ENCODE measurements around the gene POR. TPM values are rescaled to one million over a fixed set of nuclear protein-coding genes. Genes with fewer than 3 reads are reported as not detected.
A peak's percentile ranks its signal among the peaks of the same experiment; 100 is the strongest.
"Not testable (repeated sequence)": the region's sequence is repeated elsewhere in the genome, so short reads cannot be mapped to it uniquely, and the experiment has no call there.

POR gene
- total RNA-seq, 1 experiment from 2014 or later: 151 TPM

- Mint-ChIP-seq H3K27ac (no peak overlapping the region), H3K9me3 (no peaks in the 10 kb centered on the region), H3K4me1 (peaks cover 28% of the 10 kb centered on the region), H3K27me3 (ENCODE audit: low read depth) (no peaks in the 10 kb centered on the region), H3K4me3 (no peak overlapping the region), H3K36me3 (peaks cover 57% of the 10 kb centered on the region)
- ChIA-PET POLR2A (no interaction called here), CTCF (no interaction called here)
- TF ChIP-seq E2F4 (CRISPR knock-in tag; IDR thresholded peaks at IDR 0.05; ENCODE audit: borderline replicate concordance, low read depth): no peak
- peak; percentile 79 for TF ChIP-seq ZNF423 (CRISPR knock-in tag; IDR thresholded peaks at IDR 0.05)
- no peak for DNase-seq (ENCODE audit: low spot score)
- ATAC-seq: peak; percentile 35
Measured at GRCh38 chr7:75881436-75882095, 33.4 kb upstream of the POR start.

- ATAC-seq; CTCF ChIA-PET; H3K9me3 Mint-ChIP-seq; H3K4me3 Mint-ChIP-seq; DNase-seq (ENCODE audit: low spot score); H3K27me3 Mint-ChIP-seq (ENCODE audit: low read depth); H3K27ac Mint-ChIP-seq; POLR2A ChIA-PET: not testable (repeated sequence)
- H3K4me1 Mint-ChIP-seq: peaks cover 22% of the 10 kb centered on the region
- peaks cover 69% of the 10 kb centered on the region for H3K36me3 Mint-ChIP-seq
Measured at GRCh38 chr7:75883265-75883824, 31.6 kb upstream of the POR start.

GRCh38 chr7:75884476-75884875, 30.5 kb upstream of the POR start:
- no peaks in the 10 kb centered on the region for H3K27me3 Mint-ChIP-seq (ENCODE audit: low read depth)
- no peaks in the 10 kb centered on the region for H3K9me3 Mint-ChIP-seq
- CTCF ChIA-PET: no interaction called here

More at GRCh38 chr7:75884476-75884875, 30.5 kb upstream of the POR start:
- DNase-seq (ENCODE audit: low spot score) (no peak), ATAC-seq (no peak)
- H3K36me3 Mint-ChIP-seq: peaks cover 70% of the 10 kb centered on the region
- H3K4me1 Mint-ChIP-seq: peaks cover 19% of the 10 kb centered on the region
- POLR2A ChIA-PET: interaction anchor here (1.1 kb wide), 1 partner anchor 14 kb away, joined by 3 read pairs; no protein-coding TSS in a partner anchor
- H3K27ac Mint-ChIP-seq: no peak overlapping the region
- H3K4me3 Mint-ChIP-seq: no peak overlapping the region
- no peak for TF ChIP-seq ZNF425 (CRISPR knock-in tag; conservative IDR thresholded peaks at IDR 0.05)
- no peak for TF ChIP-seq CBFB (CRISPR knock-in tag; IDR thresholded peaks at IDR 0.05; ENCODE audit: low read depth)
- TF ChIP-seq ZMAT4 (CRISPR knock-in tag; IDR thresholded peaks at IDR 0.05): no peak
- TF ChIP-seq FOXP4 (CRISPR knock-in tag; IDR thresholded peaks at IDR 0.05): no peak
- TF ChIP-seq OVOL2 (CRISPR knock-in tag; IDR thresholded peaks at IDR 0.05; ENCODE audit: borderline replicate concordance): no peak
- TF ChIP-seq TEAD1 (CRISPR knock-in tag; IDR thresholded peaks at IDR 0.05): no peak
- no peak for TF ChIP-seq HMGA2 (CRISPR knock-in tag; IDR thresholded peaks at IDR 0.05)
- TF ChIP-seq ZNF512 (CRISPR knock-in tag; IDR thresholded peaks at IDR 0.05; ENCODE audit: borderline replicate concordance): no peak
- TF ChIP-seq IRF1 (CRISPR knock-in tag; IDR thresholded peaks at IDR 0.05): no peak
- TF ChIP-seq ZNF671 (CRISPR knock-in tag; IDR thresholded peaks at IDR 0.05): no peak
- no peak for TF ChIP-seq ZNF121 (CRISPR knock-in tag; IDR thresholded peaks at IDR 0.05)
- TF ChIP-seq ZNF138 (CRISPR knock-in tag; conservative IDR thresholded peaks at IDR 0.05): no peak
- no peak for TF ChIP-seq ZNF416 (CRISPR knock-in tag; IDR thresholded peaks at IDR 0.05)
- TF ChIP-seq USF2 (CRISPR knock-in tag; IDR thresholded peaks at IDR 0.05): no peak

Data from WTC11 (cell line).